ENCODE results near the gene PRLHR. TPM values are rescaled to one million over a fixed set of nuclear protein-coding genes. Genes with fewer than 3 reads are reported as not detected.

The PRLHR gene
- total and polyA plus RNA-seq, 2 of the 4 experiments (the other 2 are of a cell fraction): not detected

GRCh38 chr10:118547282-118547681 is 48.2 kb downstream of the PRLHR start:
- Histone ChIP-seq H4K5ac (ENCODE audit: low read depth, low read length) (no peak overlapping the region), H3K4me2 (ENCODE audit: low read depth, low read length) (no peak overlapping the region), H3K4me3 (ENCODE audit: insufficient read depth, low read depth, low read length) (no peak overlapping the region), H3K18ac (ENCODE audit: low read depth, low read length) (no peak overlapping the region), H3K9me3 (ENCODE audit: control insufficient read depth, insufficient read depth, low read length) (no peaks in the 10 kb centered on the region), H2BK5ac (ENCODE audit: low read depth, low read length, poor library complexity, severe bottlenecking) (no peak overlapping the region), H3K56ac (ENCODE audit: extremely low read depth, insufficient read depth, low read length) (no peak overlapping the region), H3K9me1 (ENCODE audit: insufficient read depth, low read length) (no peaks in the 10 kb centered on the region), H3K27me3 (ENCODE audit: control insufficient read depth, insufficient read depth, low read length) (no peaks in the 10 kb centered on the region), H3K4me1 (ENCODE audit: control insufficient read depth, insufficient read depth, low read length) (no peaks in the 10 kb centered on the region), H2BK120ac (ENCODE audit: low read depth, low read length) (no peak overlapping the region), H3K23ac (ENCODE audit: low read depth, low read length) (no peak overlapping the region), H4K8ac (ENCODE audit: low read depth in 2 of 2, low read length in 2 of 2) (no peak overlapping the region), H3K4ac (ENCODE audit: low read depth, low read length) (no peak overlapping the region), H4K91ac (ENCODE audit: insufficient read depth, low read depth, low read length) (no peak overlapping the region), H3K14ac (replicated peaks; ENCODE audit: low read depth, low read length) (no peak overlapping the region), H4K20me1 (ENCODE audit: insufficient read depth, low read length) (no peaks in the 10 kb centered on the region), H2AFZ (replicated peaks; ENCODE audit: low read length, poor library complexity) (no peak overlapping the region), H2BK20ac (ENCODE audit: low read depth, low read length) (no peak overlapping the region), H3K36me3 (ENCODE audit: control insufficient read depth, insufficient read depth, low read length) (no peaks in the 10 kb centered on the region), H3K79me1 (ENCODE audit: low read depth in 1 of 2, low read length in 2 of 2) (no peaks in the 10 kb centered on the region), H2AK5ac (ENCODE audit: low read depth, low read length) (no peak overlapping the region), H3K27ac (ENCODE audit: insufficient read depth, low read length) (no peak overlapping the region), H2AK9ac (replicated peaks; ENCODE audit: low read depth, low read length, poor library complexity) (no peak overlapping the region), H2BK15ac (ENCODE audit: low read depth, low read length) (no peak overlapping the region), H3K9ac (ENCODE audit: low read depth, low read length) (no peak overlapping the region)
- CTCF ChIA-PET: no interaction called here
- no peak for TF ChIP-seq CEBPB (IDR thresholded peaks at IDR 0.05; ENCODE audit: low read depth, low read length)
- TF ChIP-seq RFX5 (IDR thresholded peaks at IDR 0.05; ENCODE audit: low read depth, low read length): no peak
- no peak for TF ChIP-seq RCOR1 (IDR thresholded peaks at IDR 0.05; ENCODE audit: insufficient replicate concordance, low read length)
- TF ChIP-seq, protein P1, sequence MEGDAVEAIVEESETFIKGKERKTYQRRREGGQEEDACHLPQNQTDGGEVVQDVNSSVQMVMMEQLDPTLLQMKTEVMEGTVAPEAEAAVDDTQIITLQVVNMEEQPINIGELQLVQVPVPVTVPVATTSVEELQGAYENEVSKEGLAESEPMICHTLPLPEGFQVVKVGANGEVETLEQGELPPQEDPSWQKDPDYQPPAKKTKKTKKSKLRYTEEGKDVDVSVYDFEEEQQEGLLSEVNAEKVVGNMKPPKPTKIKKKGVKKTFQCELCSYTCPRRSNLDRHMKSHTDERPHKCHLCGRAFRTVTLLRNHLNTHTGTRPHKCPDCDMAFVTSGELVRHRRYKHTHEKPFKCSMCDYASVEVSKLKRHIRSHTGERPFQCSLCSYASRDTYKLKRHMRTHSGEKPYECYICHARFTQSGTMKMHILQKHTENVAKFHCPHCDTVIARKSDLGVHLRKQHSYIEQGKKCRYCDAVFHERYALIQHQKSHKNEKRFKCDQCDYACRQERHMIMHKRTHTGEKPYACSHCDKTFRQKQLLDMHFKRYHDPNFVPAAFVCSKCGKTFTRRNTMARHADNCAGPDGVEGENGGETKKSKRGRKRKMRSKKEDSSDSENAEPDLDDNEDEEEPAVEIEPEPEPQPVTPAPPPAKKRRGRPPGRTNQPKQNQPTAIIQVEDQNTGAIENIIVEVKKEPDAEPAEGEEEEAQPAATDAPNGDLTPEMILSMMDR (conservative IDR thresholded peaks at IDR 0.05; ENCODE audit: low read depth, low read length): no peak
- no peak for TF ChIP-seq MAFK (IDR thresholded peaks at IDR 0.05; ENCODE audit: low read depth, low read length)
- no peak for TF ChIP-seq MAZ (IDR thresholded peaks at IDR 0.05; ENCODE audit: borderline replicate concordance, low read depth, low read length)
- no peak for TF ChIP-seq SMC3 (IDR thresholded peaks at IDR 0.05; ENCODE audit: low read depth, low read length)
- no peak for TF ChIP-seq BHLHE40 (IDR thresholded peaks at IDR 0.05; ENCODE audit: low read depth, low read length)
- no peak for TF ChIP-seq USF2 (IDR thresholded peaks at IDR 0.05; ENCODE audit: low read depth, low read length)
- WGBS, 2 experiments (ENCODE audit: extremely low coverage in 2 of 2, insufficient read length in 1 of 2): 61% methylated on average over 2 of the region's 5 CpGs; no CpG with 5 or more reads in 1 of the 2 experiments
- in situ Hi-C loops (cut with MboI; ENCODE audit: low sequenced_read_pairs) (no loop called here), intact Hi-C loops (cut with micrococcal nuclease) (loop anchor here (5.0 kb wide), 1 partner anchor 1050 kb away; no protein-coding TSS in a partner anchor), dilution Hi-C loops (cut with HindIII; ENCODE audit: low sequenced_read_pairs, unreplicated experiment) (no loop called here)
- DNase-seq (no peak), ATAC-seq (ENCODE audit: low read depth) (no peak)
- no TSS peak for BruUV-seq (replicated peaks)
- POLR2A ChIA-PET (ENCODE audit: unreplicated experiment): no interaction called here
